Prostate gland (tissue), 2 donors: ENCODE measurements around the gene HOOK2.

ENCODE experiments used
- CTCF ChIP-seq, 4 experiments: fragments of 200-600 bp in 2 of 4; fragments of 450-650 bp in 2 of 4; sonication (generic) in 2 of 4; IDR thresholded peaks; 1 replicate in 3 of 4; 2 replicates in 1 of 4; pipeline ENCODE4 v1.5.1; 2016 to 2019; ENCODE audit warnings: antibody characterized with exemption in 4 of 4, mild to moderate bottlenecking in 2 of 4, moderate library complexity in 2 of 4
- POLR2A ChIP-seq: fragments of 450-650 bp; IDR thresholded peaks from one replicate; pipeline ENCODE4 v1.6.1; 2016; ENCODE audit warnings: antibody characterized with exemption, mild to moderate bottlenecking
- POLR2AphosphoS5 ChIP-seq: sonication (generic); formaldehyde crosslinking; IDR thresholded peaks from one replicate; pipeline ENCODE4 v1.6.1; 2017; ENCODE audit warnings: antibody characterized with exemption

DNA sequence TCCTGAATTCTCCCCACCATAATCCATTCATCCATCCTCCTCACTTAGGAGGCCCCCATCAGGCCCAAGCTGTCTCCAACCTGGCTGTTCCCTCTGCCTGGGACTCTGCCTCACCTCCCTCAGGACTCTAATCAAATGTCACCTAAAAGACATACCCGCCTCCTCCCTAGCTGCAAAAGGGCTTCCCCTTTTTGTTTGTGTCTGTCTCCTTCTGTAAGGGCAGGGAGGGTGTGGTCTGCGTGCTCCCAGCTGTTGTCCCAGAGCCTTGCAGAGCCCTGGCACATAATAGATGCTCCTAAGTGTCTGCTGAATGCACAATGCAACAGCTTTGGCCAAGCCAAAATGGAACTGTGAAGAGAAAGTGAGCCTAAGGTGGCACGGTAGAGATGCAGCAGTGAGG is 45.3 kb downstream of the HOOK2 start:
- TF ChIP-seq CTCF (IDR thresholded peaks at IDR 0.05) (no peak), POLR2A (no peak), POLR2AphosphoS5 (no peak)
